Stimulated activated CD8-positive, alpha-beta memory T cell treated with anti-CD3 and anti-CD28 coated beads, Interleukin-4, amount 100 ng/mL, for 24 hours (primary cell): Measurements from ENCODE around the gene SLC18A3.

Experiments
- DNase-seq: peaks from one replicate; pipeline ENCODE4 v3.0.0-alpha.2; 2020; ENCODE audit warnings: low read depth

SLC18A3 gene

GRCh38 chr10:49610114-49610457, at the start of gene SLC18A3:
SLC18A3 (plus strand) TSS chr10:49610310; CDS start chr10:49610741, 431 bp downstream.
- DNase-seq, result no peak

GRCh38 chr10:49560526-49560925, 49.6 kb upstream of the SLC18A3 start:
- no peak for DNase-seq

GRCh38 chr10:49562893-49563292, 47.2 kb upstream of the SLC18A3 start:
- DNase-seq, result no peak

GRCh38 chr10:49564461-49565009, 45.6 kb upstream of the SLC18A3 start:
- no peak for DNase-seq

GRCh38 chr10:49567810-49568209, 42.3 kb upstream of the SLC18A3 start:
- no peak for DNase-seq

GRCh38 chr10:49568235-49568634, 41.9 kb upstream of the SLC18A3 start:
- no peak for DNase-seq

- DNase-seq, result no peak
These were observed 41.0 kb upstream of the SLC18A3 start for GRCh38 chr10:49569031-49569631.

GRCh38 chr10:49571388-49571787, 38.7 kb upstream of the SLC18A3 start:
- DNase-seq, result no peak

- DNase-seq, result no peak
These were observed 37.5 kb upstream of the SLC18A3 start for GRCh38 chr10:49572594-49573114.

- no peak for DNase-seq
These were observed 34.5 kb upstream of the SLC18A3 start for GRCh38 chr10:49575489-49576072.

GRCh38 chr10:49577182-49577925, 32.8 kb upstream of the SLC18A3 start:
- no peak for DNase-seq

- DNase-seq, result no peak
These were observed 31.7 kb upstream of the SLC18A3 start for GRCh38 chr10:49578392-49578791.

GRCh38 chr10:49579621-49580020, 30.5 kb upstream of the SLC18A3 start:
- DNase-seq, result no peak

GRCh38 chr10:49585387-49585786, 24.7 kb upstream of the SLC18A3 start:
- DNase-seq, result no peak

GRCh38 chr10:49587981-49588380, 22.1 kb upstream of the SLC18A3 start:
- DNase-seq, result no peak

GRCh38 chr10:49592726-49593563, 17.2 kb upstream of the SLC18A3 start:
- peak; percentile 44 for DNase-seq

- no peak for DNase-seq
These were observed 16.6 kb upstream of the SLC18A3 start for GRCh38 chr10:49593564-49593875.

- DNase-seq, result no peak
These were observed 16.1 kb upstream of the SLC18A3 start for GRCh38 chr10:49593998-49594397.

- DNase-seq, result no peak
These were observed 15.5 kb upstream of the SLC18A3 start for GRCh38 chr10:49594594-49594993.

- no peak for DNase-seq
These were observed 15.0 kb upstream of the SLC18A3 start for GRCh38 chr10:49595003-49595712.

GRCh38 chr10:49595713-49596492, 14.2 kb upstream of the SLC18A3 start:
- DNase-seq, result no peak
